Karpas-422 (cell line): Measurements from ENCODE around the gene ZBTB16. TPM values are rescaled to one million over a fixed set of nuclear protein-coding genes. Genes with fewer than 3 reads are reported as not detected.

Experiments
- DNase-seq: peaks from one replicate; pipeline ENCODE4 v3.0.0-alpha.2; 2015
- H2AFZ ChIP-seq: fragments of 200-600 bp; sonication (generic); 2 replicates; pipeline ENCODE4 v1.6.1; 2014; ENCODE audit warnings: antibody characterized with exemption, low read length, mixed read lengths
- H3K27ac ChIP-seq: fragments of 200-600 bp; sonication (generic); 2 replicates; pipeline ENCODE4 v1.5.1; 2014; ENCODE audit warnings: mild to moderate bottlenecking, low read length, moderate library complexity
- H3K27me3 ChIP-seq: fragments of 200-600 bp; sonication (generic); 2 replicates; pipeline ENCODE4 v1.6.1; 2014; ENCODE audit warnings: low read length, mixed read lengths
- H3K36me3 ChIP-seq: fragments of 200-600 bp; sonication (generic); 2 replicates; pipeline ENCODE4 v1.6.1; 2014; ENCODE audit warnings: low read length, mixed read lengths; ENCODE audit not compliant: insufficient read depth
- H3K4me1 ChIP-seq: fragments of 200-600 bp; sonication (generic); 2 replicates; pipeline ENCODE4 v1.6.1; 2014; ENCODE audit warnings: mild to moderate bottlenecking, low read length, mixed read lengths
- H3K4me2 ChIP-seq: fragments of 200-600 bp; sonication (generic); 2 replicates; pipeline ENCODE4 v1.6.1; 2014; ENCODE audit warnings: low read length, low read depth, mild to moderate bottlenecking; ENCODE audit not compliant: poor library complexity, severe bottlenecking
- H3K4me3 ChIP-seq: fragments of 200-600 bp; sonication (generic); 2 replicates; pipeline ENCODE4 v1.5.1; 2014; ENCODE audit warnings: mild to moderate bottlenecking, antibody characterized with exemption, low read length, mixed read lengths
- H3K79me2 ChIP-seq: fragments of 200-600 bp; sonication (generic); 2 replicates; pipeline ENCODE4 v1.6.1; 2014; ENCODE audit warnings: mild to moderate bottlenecking, low read length, mixed read lengths
- H3K9ac ChIP-seq: fragments of 200-600 bp; sonication (generic); 2 replicates; pipeline ENCODE4 v1.6.0; 2014; ENCODE audit warnings: low read length
- H3K9me2 ChIP-seq: fragments of 200-600 bp; sonication (generic), shearing (Covaris generic); replicated peaks from 2 replicates; pipeline ENCODE4 v1.6.0; 2014; ENCODE audit warnings: mild to moderate bottlenecking, low read length, moderate library complexity; ENCODE audit not compliant: insufficient read depth
- H3K9me3 ChIP-seq: fragments of 300-700, 200-600 bp; sonication (generic); 2 replicates; pipeline ENCODE4 v1.6.1; 2014; ENCODE audit warnings: low read length, mixed read lengths
- H4K20me1 ChIP-seq: fragments of 200-600 bp; sonication (generic); 2 replicates; pipeline ENCODE4 v1.6.1; 2014; ENCODE audit warnings: mild to moderate bottlenecking, antibody characterized with exemption, low read length, low read depth; ENCODE audit not compliant: insufficient read depth
- total RNA-seq: library from RNA; depleted of rRNA; stranded (reverse); fragments of >200 nt; shearing (Covaris generic); gene quantifications from 2 replicates; pipeline ENCODE4 v1.2.3, GENCODE V29; 2014; ENCODE audit warnings: low replicate concordance

ZBTB16 gene
- total RNA-seq, 1 experiment from 2014 or later = not detected

- H3K9ac ChIP-seq = no peak overlapping the region
- no peaks in the 10 kb centered on the region for H3K9me3 ChIP-seq
- no peak for DNase-seq
- H3K4me2 ChIP-seq = no peak overlapping the region
- no peak overlapping the region for H3K4me3 ChIP-seq
- no peak overlapping the region for H2AFZ ChIP-seq
- no peaks in the 10 kb centered on the region for H3K27me3 ChIP-seq
- no peaks in the 10 kb centered on the region for H3K36me3 ChIP-seq
- no peaks in the 10 kb centered on the region for H4K20me1 ChIP-seq
- H3K27ac ChIP-seq = no peak overlapping the region
- no peaks in the 10 kb centered on the region for H3K79me2 ChIP-seq
- no peaks in the 10 kb centered on the region for H3K4me1 ChIP-seq
- no peaks in the 10 kb centered on the region for H3K9me2 ChIP-seq
Measured at GRCh38 chr11:114124601-114125144, 65.2 kb downstream of the ZBTB16 start.

GRCh38 chr11:114125531-114125930 is 66.0 kb downstream of the ZBTB16 start:
- Histone ChIP-seq H3K4me2 (no peak overlapping the region), H4K20me1 (no peaks in the 10 kb centered on the region), H3K9me2 (no peaks in the 10 kb centered on the region), H3K4me3 (no peak overlapping the region), H3K79me2 (no peaks in the 10 kb centered on the region), H3K27ac (no peak overlapping the region), H3K27me3 (no peaks in the 10 kb centered on the region), H2AFZ (no peak overlapping the region), H3K36me3 (no peaks in the 10 kb centered on the region), H3K9ac (no peak overlapping the region), H3K4me1 (no peaks in the 10 kb centered on the region), H3K9me3 (no peaks in the 10 kb centered on the region)
- no peak for DNase-seq

GRCh38 chr11:114125959-114126358 is 66.4 kb downstream of the ZBTB16 start:
- H3K79me2 ChIP-seq = no peaks in the 10 kb centered on the region
- H4K20me1 ChIP-seq = no peaks in the 10 kb centered on the region
- H3K9me3 ChIP-seq = no peaks in the 10 kb centered on the region
- H3K4me2 ChIP-seq = no peak overlapping the region
- DNase-seq = no peak
- H3K4me1 ChIP-seq = no peaks in the 10 kb centered on the region
- H3K27me3 ChIP-seq = no peaks in the 10 kb centered on the region
- no peak overlapping the region for H2AFZ ChIP-seq
- no peak overlapping the region for H3K4me3 ChIP-seq
- no peak overlapping the region for H3K27ac ChIP-seq
- H3K36me3 ChIP-seq = no peaks in the 10 kb centered on the region
- no peak overlapping the region for H3K9ac ChIP-seq
- H3K9me2 ChIP-seq = no peaks in the 10 kb centered on the region

- Histone ChIP-seq H3K79me2 (no peaks in the 10 kb centered on the region), H3K36me3 (no peaks in the 10 kb centered on the region), H3K27ac (no peak overlapping the region), H3K9ac (no peak overlapping the region), H3K4me3 (no peak overlapping the region), H3K4me2 (no peak overlapping the region), H3K9me2 (no peaks in the 10 kb centered on the region), H3K9me3 (no peaks in the 10 kb centered on the region), H3K27me3 (no peaks in the 10 kb centered on the region), H2AFZ (no peak overlapping the region), H4K20me1 (no peaks in the 10 kb centered on the region), H3K4me1 (no peaks in the 10 kb centered on the region)
- no peak for DNase-seq
Measured at GRCh38 chr11:114128399-114128798, 68.9 kb downstream of the ZBTB16 start.

GRCh38 chr11:114129142-114129541 is 69.6 kb downstream of the ZBTB16 start:
- H3K9ac ChIP-seq = no peak overlapping the region
- no peaks in the 10 kb centered on the region for H3K27me3 ChIP-seq
- DNase-seq = no peak
- H3K4me3 ChIP-seq = no peak overlapping the region
- H3K4me2 ChIP-seq = no peak overlapping the region
- no peak overlapping the region for H3K27ac ChIP-seq
- no peaks in the 10 kb centered on the region for H3K79me2 ChIP-seq
- H3K4me1 ChIP-seq = no peaks in the 10 kb centered on the region
- H3K36me3 ChIP-seq = no peaks in the 10 kb centered on the region
- H3K9me3 ChIP-seq = no peaks in the 10 kb centered on the region
- H2AFZ ChIP-seq = no peak overlapping the region
- H4K20me1 ChIP-seq = no peaks in the 10 kb centered on the region
- no peaks in the 10 kb centered on the region for H3K9me2 ChIP-seq

- DNase-seq = no peak
- no peaks in the 10 kb centered on the region for H3K9me3 ChIP-seq
- no peaks in the 10 kb centered on the region for H3K4me1 ChIP-seq
Measured at GRCh38 chr11:114129699-114130098, 70.2 kb downstream of the ZBTB16 start.

GRCh38 chr11:114130115-114130576 is 70.6 kb downstream of the ZBTB16 start:
- Histone ChIP-seq H3K9me3 (no peaks in the 10 kb centered on the region), H2AFZ (no peak overlapping the region), H3K27me3 (no peaks in the 10 kb centered on the region), H3K79me2 (no peaks in the 10 kb centered on the region), H3K4me2 (no peak overlapping the region), H3K9ac (no peak overlapping the region), H3K9me2 (no peaks in the 10 kb centered on the region), H4K20me1 (no peaks in the 10 kb centered on the region), H3K4me3 (no peak overlapping the region), H3K4me1 (no peaks in the 10 kb centered on the region), H3K27ac (no peak overlapping the region), H3K36me3 (no peaks in the 10 kb centered on the region)
- no peak for DNase-seq

More at GRCh38 chr11:114129699-114130098, 70.2 kb downstream of the ZBTB16 start:
- Histone ChIP-seq H4K20me1 (no peaks in the 10 kb centered on the region), H3K9me2 (no peaks in the 10 kb centered on the region), H3K4me3 (no peak overlapping the region), H2AFZ (no peak overlapping the region), H3K79me2 (no peaks in the 10 kb centered on the region), H3K27ac (no peak overlapping the region), H3K9ac (no peak overlapping the region), H3K4me2 (no peak overlapping the region), H3K36me3 (no peaks in the 10 kb centered on the region), H3K27me3 (no peaks in the 10 kb centered on the region)

DNA sequence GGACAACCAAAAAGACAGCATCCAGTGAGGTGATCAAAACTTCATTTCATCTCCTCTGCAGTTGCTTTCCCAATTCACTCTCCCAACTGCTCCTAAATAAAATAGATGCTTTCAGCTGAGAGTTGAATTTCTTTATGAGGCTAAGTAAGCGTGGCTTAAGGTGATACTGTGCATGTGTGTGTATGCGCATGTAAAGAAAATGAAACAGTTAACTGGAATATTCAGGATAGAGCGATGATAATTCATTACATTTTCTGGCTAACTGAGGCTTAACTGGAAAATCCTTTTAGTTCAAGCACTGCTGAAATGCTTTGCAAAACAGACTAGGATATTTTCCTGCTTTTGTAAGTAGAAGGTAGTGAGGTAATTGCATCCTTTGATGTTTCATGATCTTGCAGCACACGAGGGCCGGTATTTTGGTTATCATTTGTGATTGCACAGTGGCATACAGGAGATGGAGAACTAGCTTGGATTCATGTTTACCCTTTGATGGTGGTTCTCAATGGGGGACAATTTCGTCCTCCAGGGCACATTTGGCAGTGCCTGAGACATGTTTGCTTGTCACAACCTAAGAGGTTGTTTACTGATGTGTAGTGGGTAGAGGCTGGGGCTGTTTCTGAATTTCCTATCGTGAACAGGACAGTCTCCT is 71.2 kb downstream of the ZBTB16 start:
- no peaks in the 10 kb centered on the region for H3K36me3 ChIP-seq
- no peak overlapping the region for H3K27ac ChIP-seq
- H3K79me2 ChIP-seq = no peaks in the 10 kb centered on the region
- no peak overlapping the region for H3K4me3 ChIP-seq
- H3K9me3 ChIP-seq = no peaks in the 10 kb centered on the region
- H3K27me3 ChIP-seq = no peaks in the 10 kb centered on the region
- no peak overlapping the region for H2AFZ ChIP-seq
- no peak overlapping the region for H3K4me2 ChIP-seq
- H4K20me1 ChIP-seq = no peaks in the 10 kb centered on the region
- no peaks in the 10 kb centered on the region for H3K9me2 ChIP-seq
- H3K9ac ChIP-seq = no peak overlapping the region
- no peak for DNase-seq
- H3K4me1 ChIP-seq = no peaks in the 10 kb centered on the region
